ENCODE measurements around the gene TMEM174. TPM values are rescaled to one million over a fixed set of nuclear protein-coding genes. Genes with fewer than 3 reads are reported as not detected.
"Not testable (repeated sequence)": the region's sequence is repeated elsewhere in the genome, so short reads cannot be mapped to it uniquely, and the experiment has no call there.

Gene TMEM174
- total RNA-seq, 2 donors from 2014 or later = not detected

GRCh38 chr5:73192370-73192769 is 19.4 kb downstream of the TMEM174 start:
- no peaks in the 10 kb centered on the region for H3K9me3 Mint-ChIP-seq
- H3K27ac Mint-ChIP-seq = no peak overlapping the region
- DNase-seq (ENCODE audit: low spot score) (no peak), ATAC-seq (no peak)
- H3K36me3 Mint-ChIP-seq = no peaks in the 10 kb centered on the region
- H3K4me1 Mint-ChIP-seq (ENCODE audit: low read depth in 2 of 2) = no peaks in the 10 kb centered on the region
- no peak overlapping the region for H3K4me3 Mint-ChIP-seq
- H3K27me3 Mint-ChIP-seq = peaks cover 31 to 48% of the 10 kb centered on the region in 2 donors

GRCh38 chr5:73193592-73193991 is 20.6 kb downstream of the TMEM174 start:
- no peaks in the 10 kb centered on the region for H3K36me3 Mint-ChIP-seq
- ATAC-seq (no peak), DNase-seq (ENCODE audit: low spot score) (no peak)
- peaks cover 33 to 46% of the 10 kb centered on the region in 2 donors for H3K27me3 Mint-ChIP-seq
- H3K4me1 Mint-ChIP-seq (ENCODE audit: low read depth in 2 of 2) = no peaks in the 10 kb centered on the region
- no peak overlapping the region for H3K27ac Mint-ChIP-seq
- H3K4me3 Mint-ChIP-seq = no peak overlapping the region
- H3K9me3 Mint-ChIP-seq = no peaks in the 10 kb centered on the region

- no peaks in the 10 kb centered on the region for H3K4me1 Mint-ChIP-seq (ENCODE audit: low read depth in 2 of 2)
- H3K4me3 Mint-ChIP-seq = no peak overlapping the region
- H3K36me3 Mint-ChIP-seq = no peaks in the 10 kb centered on the region
- H3K27ac Mint-ChIP-seq = no peak overlapping the region
- DNase-seq (ENCODE audit: low spot score) (no peak), ATAC-seq (no peak)
- H3K27me3 Mint-ChIP-seq = peaks cover 26 to 45% of the 10 kb centered on the region in 2 donors
- H3K9me3 Mint-ChIP-seq = no peaks in the 10 kb centered on the region
Observed at GRCh38 chr5:73196201-73196600, 23.2 kb downstream of the TMEM174 start.

GRCh38 chr5:73197637-73198257 is 24.8 kb downstream of the TMEM174 start:
- Mint-ChIP-seq H3K4me1 (ENCODE audit: low read depth in 2 of 2) (peaks cover 3 to 5% of the 10 kb centered on the region in 2 donors), H3K27me3 (peaks cover 30 to 52% of the 10 kb centered on the region in 2 donors), H3K36me3 (no peaks in the 10 kb centered on the region), H3K9me3 (no peaks in the 10 kb centered on the region), H3K4me3 (no peak overlapping the region), H3K27ac (no peak overlapping the region)
- no peak for DNase-seq (ENCODE audit: low spot score)
- ATAC-seq = peak in 1 of 2 donors; percentile 36

GRCh38 chr5:73198833-73199592 is 26.0 kb downstream of the TMEM174 start:
- H3K27me3 Mint-ChIP-seq = peaks cover 33 to 58% of the 10 kb centered on the region in 2 donors
- no peak for ATAC-seq
- no peaks in the 10 kb centered on the region for H3K9me3 Mint-ChIP-seq

GRCh38 chr5:73199671-73200070 is 26.7 kb downstream of the TMEM174 start:
- Mint-ChIP-seq H3K9me3 (no peaks in the 10 kb centered on the region), H3K4me3 (no peak overlapping the region), H3K27ac (no peak overlapping the region), H3K4me1 (ENCODE audit: low read depth in 2 of 2) (peaks cover 3 to 5% of the 10 kb centered on the region in 2 donors), H3K36me3 (no peaks in the 10 kb centered on the region), H3K27me3 (peaks cover 33 to 54% of the 10 kb centered on the region in 2 donors)
- ATAC-seq = no peak
- DNase-seq (ENCODE audit: low spot score) = no peak

More at GRCh38 chr5:73198833-73199592, 26.0 kb downstream of the TMEM174 start:
- Mint-ChIP-seq H3K36me3 (no peaks in the 10 kb centered on the region), H3K4me3 (no peak overlapping the region), H3K4me1 (ENCODE audit: low read depth in 2 of 2) (peaks cover 3 to 5% of the 10 kb centered on the region in 2 donors), H3K27ac (no peak overlapping the region)
- DNase-seq (ENCODE audit: low spot score) = no peak

GRCh38 chr5:73201547-73202513 is 28.8 kb downstream of the TMEM174 start:
- Mint-ChIP-seq H3K27ac (no peak overlapping the region), H3K36me3 (no peaks in the 10 kb centered on the region), H3K4me1 (ENCODE audit: low read depth in 2 of 2) (peaks cover 3 to 5% of the 10 kb centered on the region in 2 donors), H3K4me3 (no peak overlapping the region), H3K27me3 (peaks cover 33 to 52% of the 10 kb centered on the region in 2 donors), H3K9me3 (no peaks in the 10 kb centered on the region)
- ATAC-seq = peak; percentile 81 to 87
- DNase-seq (ENCODE audit: low spot score) = peak; percentile 84

- H3K4me3 Mint-ChIP-seq = no peak overlapping the region
- H3K4me1 Mint-ChIP-seq (ENCODE audit: low read depth in 2 of 2) = peaks cover 3 to 5% of the 10 kb centered on the region in 2 donors
- peaks cover 38 to 58% of the 10 kb centered on the region in 2 donors for H3K27me3 Mint-ChIP-seq
- peaks cover 17% of the 10 kb centered on the region for H3K36me3 Mint-ChIP-seq
- H3K9me3 Mint-ChIP-seq = peaks cover 3% of the 10 kb centered on the region
- H3K27ac Mint-ChIP-seq = no peak overlapping the region
- DNase-seq (ENCODE audit: low spot score) (no peak), ATAC-seq (no peak)
Observed at GRCh38 chr5:73204332-73204731, 31.3 kb downstream of the TMEM174 start.

- Mint-ChIP-seq H3K27ac (no peak overlapping the region), H3K4me1 (ENCODE audit: low read depth in 2 of 2) (peaks cover 3 to 5% of the 10 kb centered on the region in 2 donors), H3K27me3 (peaks cover 42 to 61% of the 10 kb centered on the region in 2 donors), H3K36me3 (peaks cover 21% of the 10 kb centered on the region), H3K9me3 (peaks cover 6% of the 10 kb centered on the region), H3K4me3 (no peak overlapping the region)
- DNase-seq (ENCODE audit: low spot score) (no peak), ATAC-seq (peak in 1 of 2 donors; percentile 21)
Observed at GRCh38 chr5:73204733-73205132, 31.7 kb downstream of the TMEM174 start.

GRCh38 chr5:73205305-73205704 is 32.3 kb downstream of the TMEM174 start:
- Mint-ChIP-seq H3K4me3 (no peak overlapping the region), H3K27ac (no peak overlapping the region), H3K27me3 (peaks cover 46 to 64% of the 10 kb centered on the region in 2 donors), H3K9me3 (peaks cover 10% of the 10 kb centered on the region), H3K36me3 (peaks cover 26% of the 10 kb centered on the region), H3K4me1 (ENCODE audit: low read depth in 2 of 2) (peaks cover 3 to 5% of the 10 kb centered on the region in 2 donors)
- ATAC-seq (peak in 1 of 2 donors; percentile 48), DNase-seq (ENCODE audit: low spot score) (no peak)

- not testable (repeated sequence) for H3K27ac Mint-ChIP-seq; DNase-seq (ENCODE audit: low spot score); H3K4me1 Mint-ChIP-seq (ENCODE audit: low read depth in 2 of 2); H3K9me3 Mint-ChIP-seq; ATAC-seq; H3K4me3 Mint-ChIP-seq
- H3K27me3 Mint-ChIP-seq = peaks cover 53 to 72% of the 10 kb centered on the region in 2 donors
- H3K36me3 Mint-ChIP-seq = peaks cover 32% of the 10 kb centered on the region
Observed at GRCh38 chr5:73207239-73207638, 34.2 kb downstream of the TMEM174 start.

- peaks cover 64 to 83% of the 10 kb centered on the region in 2 donors for H3K27me3 Mint-ChIP-seq
- peaks cover 37% of the 10 kb centered on the region for H3K36me3 Mint-ChIP-seq
- DNase-seq (ENCODE audit: low spot score); H3K4me1 Mint-ChIP-seq (ENCODE audit: low read depth in 2 of 2); ATAC-seq; H3K4me3 Mint-ChIP-seq; H3K27ac Mint-ChIP-seq: not testable (repeated sequence)
- peaks cover 13% of the 10 kb centered on the region for H3K9me3 Mint-ChIP-seq
Observed at GRCh38 chr5:73209075-73209474, 36.1 kb downstream of the TMEM174 start.

- not testable (repeated sequence) for H3K27ac Mint-ChIP-seq; H3K4me3 Mint-ChIP-seq; H3K4me1 Mint-ChIP-seq (ENCODE audit: low read depth in 2 of 2); DNase-seq (ENCODE audit: low spot score); ATAC-seq
- Mint-ChIP-seq H3K36me3 (peaks cover 36% of the 10 kb centered on the region), H3K9me3 (peaks cover 13% of the 10 kb centered on the region), H3K27me3 (peaks cover 72 to 89% of the 10 kb centered on the region in 2 donors)
Observed at GRCh38 chr5:73212693-73213092, 39.7 kb downstream of the TMEM174 start.
